BLaER1 (cell line): ENCODE measurements around the gene RNF112.

Source experiments
- H3K27ac ChIP-seq: shearing (Covaris generic); formaldehyde crosslinking; 2 replicates; pipeline ENCODE4 v1.8.1; 2022
- H3K27me3 ChIP-seq: shearing (Covaris generic); formaldehyde crosslinking; 2 replicates; pipeline ENCODE4 v1.8.1; 2022
- H3K36me3 ChIP-seq: shearing (Covaris generic); formaldehyde crosslinking; 2 replicates; pipeline ENCODE4 v1.8.1; 2022
- H3K4me1 ChIP-seq: shearing (Covaris generic); formaldehyde crosslinking; 2 replicates; pipeline ENCODE4 v1.8.1; 2022
- H3K4me2 ChIP-seq: shearing (Covaris generic); formaldehyde crosslinking; 2 replicates; pipeline ENCODE4 v1.8.1; 2022
- H3K4me3 ChIP-seq: shearing (Covaris generic); formaldehyde crosslinking; 2 replicates; pipeline ENCODE4 v1.8.1; 2022
- H3K9ac ChIP-seq: shearing (Covaris generic); formaldehyde crosslinking; 2 replicates; pipeline ENCODE4 v1.8.1; 2022
- H3K9me3 ChIP-seq: shearing (Covaris generic); formaldehyde crosslinking; 2 replicates; pipeline ENCODE4 v1.8.1; 2022
- H4K20me1 ChIP-seq: shearing (Covaris generic); formaldehyde crosslinking; 2 replicates; pipeline ENCODE4 v1.8.1; 2022
- Cebpa-rat ChIP-seq: shearing (Covaris generic); IDR thresholded peaks from 2 replicates; pipeline ENCODE4 v1.8.1; 2022

The RNF112 gene

DNA sequence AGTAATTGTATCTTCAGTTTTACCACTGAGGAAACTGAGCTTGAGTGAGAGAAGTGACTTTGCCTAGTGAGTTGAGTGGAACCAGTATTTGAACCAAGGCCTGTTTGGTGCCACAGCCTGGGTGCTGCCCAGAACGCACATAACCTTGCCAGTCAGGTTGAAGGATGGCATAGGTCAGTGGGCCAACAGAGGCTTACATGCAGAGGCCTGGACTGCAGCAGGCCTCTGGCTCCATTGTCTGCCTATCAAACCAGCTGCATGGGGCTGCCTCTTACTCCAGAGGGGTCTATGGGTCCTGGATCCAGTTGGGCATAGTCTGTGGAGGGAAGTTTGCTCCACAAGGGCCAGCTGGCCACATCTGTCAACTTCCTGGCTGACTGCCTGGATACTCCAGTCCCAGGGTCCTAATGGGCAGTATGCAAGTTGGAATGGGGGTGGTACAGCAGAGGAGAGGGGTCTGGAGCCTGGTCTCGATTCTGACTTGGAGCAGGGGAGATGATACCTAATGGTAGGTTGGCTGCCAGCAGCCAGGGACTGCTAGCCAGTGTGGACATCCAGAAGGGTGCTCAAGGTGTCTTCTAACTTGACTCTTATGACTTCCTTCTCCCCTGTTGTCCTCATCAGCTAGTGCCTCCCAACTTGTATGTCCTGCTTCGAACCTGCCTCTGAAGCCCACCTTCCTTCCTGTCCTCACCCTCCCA is 11.1 kb upstream of the RNF112 start:
- no peak for TF ChIP-seq Cebpa-rat

DNA sequence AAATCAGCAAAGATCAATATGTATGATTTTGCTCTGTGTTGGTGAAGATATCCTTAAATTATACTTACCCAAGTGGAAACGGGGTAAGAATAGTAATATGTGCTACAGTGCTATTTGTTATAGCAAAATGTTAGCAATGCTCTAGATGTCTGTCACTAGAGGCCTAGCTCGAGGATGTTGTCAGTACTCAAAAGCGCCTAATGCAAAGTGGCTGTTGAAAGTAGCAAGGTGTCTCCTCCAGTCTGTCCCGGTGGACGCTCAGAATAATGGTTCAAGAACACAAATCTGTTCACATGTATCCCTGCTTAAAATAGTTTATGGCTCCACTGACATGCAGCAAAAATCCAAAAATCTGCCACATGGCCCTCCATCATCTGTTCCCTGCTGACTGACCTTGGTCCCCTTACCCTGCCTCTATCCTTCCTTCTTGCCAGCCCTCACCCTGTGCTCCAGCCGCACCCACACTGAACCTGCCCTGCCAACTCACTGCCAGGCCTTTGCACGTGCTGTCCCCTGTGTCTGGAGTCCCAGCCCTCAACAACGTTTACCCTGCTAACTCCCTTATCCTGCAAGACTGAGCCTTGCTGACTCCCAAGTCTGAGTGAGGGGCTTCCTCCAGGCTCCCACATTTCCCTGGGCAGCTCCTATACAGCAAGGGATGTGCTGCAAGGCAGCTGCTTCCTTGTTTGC is 9.6 kb upstream of the RNF112 start:
- Histone ChIP-seq H4K20me1 (no peaks in the 10 kb centered on the region), H3K4me3 (no peak overlapping the region), H3K36me3 (no peaks in the 10 kb centered on the region), H3K4me2 (no peak overlapping the region), H3K9ac (no peak overlapping the region), H3K27ac (no peak overlapping the region), H3K9me3 (no peaks in the 10 kb centered on the region), H3K27me3 (no peaks in the 10 kb centered on the region), H3K4me1 (no peaks in the 10 kb centered on the region)
- no peak for TF ChIP-seq Cebpa-rat

More for the DNA sequence above, 11.1 kb upstream of the RNF112 start:
- no peak overlapping the region for H3K4me3 ChIP-seq
- no peak overlapping the region for H3K27ac ChIP-seq
- H3K4me2 ChIP-seq, result no peak overlapping the region
- no peaks in the 10 kb centered on the region for H3K27me3 ChIP-seq
- H4K20me1 ChIP-seq, result no peaks in the 10 kb centered on the region
- H3K9me3 ChIP-seq, result no peaks in the 10 kb centered on the region
- no peaks in the 10 kb centered on the region for H3K4me1 ChIP-seq
- no peak overlapping the region for H3K9ac ChIP-seq
- no peaks in the 10 kb centered on the region for H3K36me3 ChIP-seq

GRCh38 chr17:19402171-19402570 is 8.9 kb upstream of the RNF112 start:
- no peak overlapping the region for H3K4me3 ChIP-seq
- no peaks in the 10 kb centered on the region for H3K27me3 ChIP-seq
- no peak overlapping the region for H3K27ac ChIP-seq
- no peaks in the 10 kb centered on the region for H3K9me3 ChIP-seq
- no peaks in the 10 kb centered on the region for H4K20me1 ChIP-seq
- no peaks in the 10 kb centered on the region for H3K36me3 ChIP-seq
- H3K4me1 ChIP-seq, result no peaks in the 10 kb centered on the region
- H3K4me2 ChIP-seq, result no peak overlapping the region
- TF ChIP-seq Cebpa-rat, result no peak
- H3K9ac ChIP-seq, result no peak overlapping the region

- H4K20me1 ChIP-seq, result no peaks in the 10 kb centered on the region
- H3K4me1 ChIP-seq, result no peaks in the 10 kb centered on the region
- no peak overlapping the region for H3K4me2 ChIP-seq
- no peaks in the 10 kb centered on the region for H3K9me3 ChIP-seq
- H3K36me3 ChIP-seq, result no peaks in the 10 kb centered on the region
- no peak overlapping the region for H3K4me3 ChIP-seq
- no peaks in the 10 kb centered on the region for H3K27me3 ChIP-seq
- no peak for TF ChIP-seq Cebpa-rat
- no peak overlapping the region for H3K27ac ChIP-seq
- H3K9ac ChIP-seq, result no peak overlapping the region
Measured at GRCh38 chr17:19403021-19403420, 8.0 kb upstream of the RNF112 start.

GRCh38 chr17:19404264-19404663 is 6.8 kb upstream of the RNF112 start:
- Histone ChIP-seq H3K36me3 (no peaks in the 10 kb centered on the region), H3K27me3 (no peaks in the 10 kb centered on the region), H3K4me1 (no peaks in the 10 kb centered on the region), H3K9me3 (no peaks in the 10 kb centered on the region), H3K27ac (no peak overlapping the region), H3K4me3 (no peak overlapping the region), H3K9ac (no peak overlapping the region), H4K20me1 (no peaks in the 10 kb centered on the region), H3K4me2 (no peak overlapping the region)
- no peak for TF ChIP-seq Cebpa-rat

DNA sequence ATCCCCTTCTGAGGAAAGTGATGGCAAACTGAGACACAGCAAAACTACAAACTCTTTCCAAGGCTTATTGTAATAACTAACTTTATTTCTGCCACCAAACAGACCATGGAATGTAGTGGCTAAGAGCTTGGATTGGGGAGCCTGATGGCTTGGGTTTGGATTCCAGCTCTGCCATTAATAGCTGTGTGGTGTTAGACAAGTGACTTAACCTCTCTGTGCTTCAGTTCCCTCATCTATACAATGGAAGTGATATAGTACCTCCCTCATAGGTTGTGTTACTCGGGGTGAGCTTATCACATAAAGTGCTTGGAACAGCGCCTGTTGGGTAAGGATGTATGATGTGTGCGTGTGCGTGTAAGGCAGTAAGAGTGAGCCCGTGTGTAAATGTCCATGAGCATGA is 5.9 kb upstream of the RNF112 start:
- H3K4me3 ChIP-seq, result no peak overlapping the region
- H3K4me2 ChIP-seq, result no peak overlapping the region
- H4K20me1 ChIP-seq, result no peaks in the 10 kb centered on the region
- no peaks in the 10 kb centered on the region for H3K36me3 ChIP-seq
- H3K9ac ChIP-seq, result no peak overlapping the region
- no peaks in the 10 kb centered on the region for H3K9me3 ChIP-seq
- H3K4me1 ChIP-seq, result no peaks in the 10 kb centered on the region
- H3K27me3 ChIP-seq, result no peaks in the 10 kb centered on the region
- no peak overlapping the region for H3K27ac ChIP-seq
- TF ChIP-seq Cebpa-rat, result no peak

- no peaks in the 10 kb centered on the region for H3K36me3 ChIP-seq
- H3K4me1 ChIP-seq, result no peaks in the 10 kb centered on the region
- H3K27ac ChIP-seq, result no peak overlapping the region
- H3K4me2 ChIP-seq, result no peak overlapping the region
- no peaks in the 10 kb centered on the region for H4K20me1 ChIP-seq
- TF ChIP-seq Cebpa-rat, result no peak
- H3K4me3 ChIP-seq, result no peak overlapping the region
- no peaks in the 10 kb centered on the region for H3K9me3 ChIP-seq
- H3K9ac ChIP-seq, result no peak overlapping the region
- H3K27me3 ChIP-seq, result no peaks in the 10 kb centered on the region
Measured at GRCh38 chr17:19407601-19408345, 3.3 kb upstream of the RNF112 start.

GRCh38 chr17:19408346-19408710 is 2.7 kb upstream of the RNF112 start:
- TF ChIP-seq Cebpa-rat, result no peak
- Histone ChIP-seq H3K9me3 (no peaks in the 10 kb centered on the region), H3K4me3 (no peak overlapping the region), H3K9ac (no peak overlapping the region), H3K4me2 (no peak overlapping the region), H3K36me3 (no peaks in the 10 kb centered on the region), H3K27me3 (no peaks in the 10 kb centered on the region), H3K4me1 (no peaks in the 10 kb centered on the region), H4K20me1 (no peaks in the 10 kb centered on the region), H3K27ac (no peak overlapping the region)

GRCh38 chr17:19409066-19409465 is 2.0 kb upstream of the RNF112 start:
- TF ChIP-seq Cebpa-rat, result no peak
- no peak overlapping the region for H3K4me2 ChIP-seq

DNA sequence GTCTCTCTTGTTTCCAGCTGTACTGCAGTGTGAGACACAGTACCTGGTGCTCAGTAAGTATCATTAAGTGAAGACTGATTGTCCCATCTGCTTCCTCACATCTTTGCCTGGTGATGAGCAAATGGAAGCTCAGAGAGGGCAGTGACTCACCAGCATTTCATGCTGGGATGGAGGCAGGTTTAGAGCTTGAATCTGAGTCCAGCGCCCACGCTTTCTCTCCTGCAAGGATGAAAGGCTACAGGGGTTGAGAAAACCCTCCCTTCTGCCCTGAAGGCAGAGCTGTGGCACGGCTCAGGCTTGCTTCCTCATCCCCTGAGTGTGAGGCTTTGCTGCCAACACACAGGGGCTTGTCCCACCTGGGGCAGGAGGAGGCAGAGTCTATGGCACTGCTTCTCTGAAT is 1.5 kb upstream of the RNF112 start:
- Histone ChIP-seq H3K9ac (no peak overlapping the region), H3K36me3 (no peaks in the 10 kb centered on the region), H3K27ac (no peak overlapping the region), H4K20me1 (no peaks in the 10 kb centered on the region), H3K27me3 (no peaks in the 10 kb centered on the region), H3K4me3 (no peak overlapping the region), H3K4me2 (no peak overlapping the region), H3K9me3 (no peaks in the 10 kb centered on the region), H3K4me1 (no peaks in the 10 kb centered on the region)
- no peak for TF ChIP-seq Cebpa-rat

More at GRCh38 chr17:19409066-19409465, 2.0 kb upstream of the RNF112 start:
- no peaks in the 10 kb centered on the region for H3K4me1 ChIP-seq
- no peaks in the 10 kb centered on the region for H3K9me3 ChIP-seq
- H3K9ac ChIP-seq, result no peak overlapping the region
- H3K36me3 ChIP-seq, result no peaks in the 10 kb centered on the region
- H3K4me3 ChIP-seq, result no peak overlapping the region
- no peaks in the 10 kb centered on the region for H4K20me1 ChIP-seq
- no peaks in the 10 kb centered on the region for H3K27me3 ChIP-seq
- no peak overlapping the region for H3K27ac ChIP-seq
